HK-2 (cell line): ENCODE results near the gene CEP164.
"Not testable (repeated sequence)": the region's sequence is repeated elsewhere in the genome, so short reads cannot be mapped to it uniquely, and the experiment has no call there.

Experiments used
- DNase-seq: peaks from one replicate; pipeline ENCODE4 v3.0.0-alpha.2; 2018; ENCODE audit not compliant: unreplicated experiment

The CEP164 gene

DNA sequence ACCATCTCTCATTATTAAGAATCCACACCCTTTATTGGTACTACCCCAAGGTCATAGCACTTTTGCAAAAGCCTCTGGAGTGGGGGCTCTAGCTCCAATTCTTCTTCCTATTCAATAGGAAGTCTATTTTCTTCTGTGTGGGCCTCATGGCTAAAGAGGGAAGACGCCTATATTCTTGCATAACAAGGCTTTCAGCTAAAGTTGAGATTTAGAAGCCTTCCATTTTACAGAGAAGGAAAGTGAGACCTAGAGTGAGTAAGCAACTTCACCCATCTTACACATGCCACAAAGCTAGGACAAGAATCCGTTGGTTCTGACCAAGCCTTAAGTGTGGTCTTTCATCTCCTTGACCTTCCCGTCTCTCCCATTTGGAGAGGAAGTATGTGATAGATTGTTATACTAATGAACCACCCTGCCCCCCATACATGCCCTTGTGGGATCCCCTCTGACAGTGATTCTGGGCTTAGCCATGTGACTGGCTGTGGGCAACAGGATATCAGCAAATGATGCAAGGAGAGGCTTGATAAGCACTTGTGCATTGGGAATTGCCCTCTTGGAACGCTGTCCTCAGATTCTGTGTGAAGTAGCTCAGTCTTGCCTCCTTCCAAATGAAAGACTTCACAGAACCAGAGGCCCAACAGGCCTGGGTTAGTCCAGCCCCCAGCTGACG lies 23.9 kb upstream of the CEP164 start:
- DNase-seq: no peak

- DNase-seq: no peak
Observed at GRCh38 chr11:117305145-117305544, 22.5 kb upstream of the CEP164 start.

GRCh38 chr11:117309310-117309709 lies 18.3 kb upstream of the CEP164 start:
- no peak for DNase-seq

DNA sequence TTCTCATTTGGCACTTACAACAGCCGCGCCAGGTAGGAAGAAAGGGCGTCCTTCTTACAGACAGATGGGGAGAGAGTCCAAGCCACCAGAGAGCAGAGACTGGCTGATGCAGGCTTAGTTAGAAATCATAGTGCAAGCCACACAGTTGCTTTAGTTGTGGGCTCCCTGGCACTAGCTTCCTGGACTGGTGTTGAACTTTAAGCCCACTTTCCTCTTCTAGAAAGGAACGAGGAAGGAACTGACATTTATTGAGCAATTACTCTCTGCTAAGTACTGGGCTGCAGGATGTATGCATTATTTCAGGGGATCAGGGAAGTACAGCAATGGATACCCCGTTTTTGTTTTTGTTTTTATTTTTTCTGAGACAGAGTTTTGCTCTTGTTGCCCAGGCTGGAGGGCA lies 14.6 kb upstream of the CEP164 start:
- DNase-seq: no peak

- DNase-seq: no peak
Observed at GRCh38 chr11:117313828-117314768, 13.6 kb upstream of the CEP164 start.

GRCh38 chr11:117314840-117315239 lies 12.8 kb upstream of the CEP164 start:
- no peak for DNase-seq

- DNase-seq: peak; percentile 28
Observed at GRCh38 chr11:117315285-117316196, 12.1 kb upstream of the CEP164 start.

DNA sequence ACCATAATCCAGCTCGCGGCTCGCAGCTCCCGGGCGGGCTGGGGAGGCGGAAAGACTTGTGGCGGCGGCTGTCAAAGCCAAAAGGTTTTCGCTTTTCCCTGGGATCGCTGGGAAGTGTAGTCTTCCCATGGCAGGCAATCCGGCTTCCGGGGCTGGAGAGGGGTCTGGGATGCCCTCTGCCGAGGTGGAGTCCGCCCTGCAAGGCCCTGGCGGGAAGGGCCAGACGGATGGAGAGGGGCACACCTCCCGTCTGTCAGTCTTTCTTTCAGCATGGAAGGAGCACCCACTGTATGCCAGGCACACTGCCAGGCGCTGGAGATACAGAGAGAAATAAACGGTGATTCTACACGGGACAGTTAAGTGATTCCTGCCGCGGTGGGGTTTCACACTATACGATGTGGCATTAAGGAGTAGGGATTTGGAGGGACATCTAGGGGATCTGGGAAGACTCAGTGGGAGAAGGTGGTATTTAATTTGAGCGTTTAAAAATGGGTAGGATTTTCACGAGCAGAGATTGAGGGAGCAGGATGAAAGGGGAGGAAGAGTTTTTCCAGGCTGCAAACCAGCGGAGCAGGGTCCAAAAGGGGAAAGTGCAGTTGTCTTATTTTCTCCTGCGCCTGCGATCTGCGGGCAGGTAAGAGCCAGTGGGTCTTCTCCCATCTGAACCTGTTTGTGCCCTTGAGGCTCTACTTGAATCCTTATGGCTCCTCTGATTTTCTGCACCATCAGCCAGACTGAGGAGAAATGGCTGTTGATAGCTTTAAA lies 11.3 kb upstream of the CEP164 start, which contains the start of gene BACE1:
Gene BACE1, minus strand, starts transcription at position 60 of the 765 bp plus-strand sequence. CDS start 461 bp downstream, outside the sequence.
- peak; percentile 77 for DNase-seq

GRCh38 chr11:117318738-117319137 lies 8.9 kb upstream of the CEP164 start:
- DNase-seq: no peak

GRCh38 chr11:117319214-117319840 lies 8.3 kb upstream of the CEP164 start:
- no peak for DNase-seq

DNA sequence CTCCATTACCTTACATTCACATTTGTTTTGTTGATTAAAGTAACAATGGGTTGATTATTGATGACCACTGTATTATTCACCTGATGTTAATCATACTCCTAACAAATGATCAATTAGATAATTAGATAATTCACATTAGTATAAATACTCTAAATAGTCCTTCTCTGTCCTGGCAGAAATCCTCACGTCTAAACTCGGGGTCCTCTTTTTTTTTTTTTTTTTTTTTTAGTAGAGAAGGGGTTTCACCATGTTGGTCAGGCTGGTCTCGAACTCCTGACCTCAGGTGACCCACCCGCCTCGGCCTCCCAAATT lies 443 bp upstream of the CEP164 start:
- DNase-seq: not testable (repeated sequence)

- DNase-seq: no peak
Observed at GRCh38 chr11:117328375-117329010, 839 bp downstream of the CEP164 start.

GRCh38 chr11:117332843-117333242 lies 5.2 kb downstream of the CEP164 start:
- DNase-seq: no peak

GRCh38 chr11:117333917-117334316 lies 6.3 kb downstream of the CEP164 start:
- no peak for DNase-seq

DNA sequence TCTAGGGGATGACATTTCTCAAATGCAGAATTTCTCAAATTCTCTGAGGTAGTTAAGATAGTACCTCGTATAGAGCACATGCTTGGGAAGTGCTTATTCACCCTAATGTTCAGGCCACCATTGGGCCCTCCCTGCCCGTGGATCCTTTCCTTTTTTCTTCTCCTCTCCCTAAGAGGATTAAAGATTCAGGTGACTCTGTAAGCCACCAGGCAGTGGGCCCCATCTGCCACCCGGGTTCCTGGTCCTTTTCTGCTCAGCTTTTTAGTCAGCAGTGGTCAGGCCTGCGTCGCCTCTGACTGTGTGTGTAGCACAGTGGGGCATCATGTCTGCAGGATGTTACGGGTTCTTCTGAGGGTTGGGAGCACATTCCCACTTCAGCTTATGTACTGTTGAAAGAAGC lies 7.2 kb downstream of the CEP164 start:
- DNase-seq: no peak

DNA sequence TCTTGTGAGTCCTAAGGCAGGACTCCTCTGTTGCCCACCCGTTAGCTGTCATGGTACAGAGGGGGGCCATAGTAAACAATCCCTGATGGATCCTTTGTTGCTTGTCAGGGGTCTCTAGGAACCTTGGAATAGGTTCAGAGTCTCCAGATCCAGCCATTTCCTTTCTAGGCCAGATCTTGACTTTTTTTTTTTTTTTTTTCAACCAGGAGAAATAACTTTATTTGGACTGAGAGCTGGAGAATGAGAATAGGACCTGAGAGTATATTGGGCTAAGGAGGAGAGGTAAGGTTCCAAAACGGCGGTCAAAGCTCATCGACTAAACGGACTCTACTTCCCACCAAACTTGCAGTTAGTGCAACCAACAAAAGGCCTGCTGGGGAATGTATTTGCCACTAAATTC lies 7.7 kb downstream of the CEP164 start:
- DNase-seq: no peak

- DNase-seq: no peak
Observed at GRCh38 chr11:117337076-117337475, 9.4 kb downstream of the CEP164 start.

- DNase-seq: no peak
Observed at GRCh38 chr11:117345039-117345438, 17.4 kb downstream of the CEP164 start.

DNA sequence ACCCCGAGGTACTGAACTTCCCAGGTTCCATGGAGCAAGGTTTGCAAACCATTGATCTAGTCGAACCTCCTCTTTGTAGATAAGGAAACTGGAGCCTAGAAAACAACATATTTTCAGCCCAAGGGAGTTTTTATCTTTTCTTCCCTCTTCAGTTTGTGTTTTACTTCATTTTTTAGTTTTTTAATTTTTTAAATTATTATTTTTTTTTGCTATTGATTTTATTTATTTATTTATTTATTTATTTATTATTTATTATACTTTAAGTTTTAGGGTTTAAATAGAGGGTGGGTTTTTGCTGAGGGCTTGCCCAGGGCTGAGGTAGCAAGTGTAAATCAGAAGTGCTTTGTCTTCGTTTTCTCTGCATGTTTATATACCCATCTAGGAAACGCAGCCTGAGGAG lies 26.9 kb downstream of the CEP164 start:
- no peak for DNase-seq

GRCh38 chr11:117356126-117356890 lies 28.7 kb downstream of the CEP164 start:
- DNase-seq: no peak
